GM13976 (cell line): ENCODE results near the gene MYBPC1.
"Not testable (repeated sequence)": the region's sequence is repeated elsewhere in the genome, so short reads cannot be mapped to it uniquely, and the experiment has no call there.

Source experiments
- DNase-seq: peaks from one replicate; pipeline ENCODE4 v3.0.0; 2012; ENCODE audit warnings: low spot score
- in situ Hi-C: fragments of 300-500 bp; cut with MboI; formaldehyde crosslinking; loops from one replicate; pipeline ENCODE4 v1.12.0; 2022; ENCODE audit warnings: low sequenced_read_pairs, mixed read lengths, inconsistent platforms; ENCODE audit not compliant: unreplicated experiment
- TF ChIP-seq, protein P1 (sequence below): IDR thresholded peaks from 2 replicates; pipeline ENCODE4 v1.5.1; 2012; ENCODE audit warnings: borderline replicate concordance, mild to moderate bottlenecking; ENCODE audit not compliant: insufficient read depth; ENCODE audit errors: extremely low read depth, missing control alignments, control extremely low read depth

The MYBPC1 gene

DNA sequence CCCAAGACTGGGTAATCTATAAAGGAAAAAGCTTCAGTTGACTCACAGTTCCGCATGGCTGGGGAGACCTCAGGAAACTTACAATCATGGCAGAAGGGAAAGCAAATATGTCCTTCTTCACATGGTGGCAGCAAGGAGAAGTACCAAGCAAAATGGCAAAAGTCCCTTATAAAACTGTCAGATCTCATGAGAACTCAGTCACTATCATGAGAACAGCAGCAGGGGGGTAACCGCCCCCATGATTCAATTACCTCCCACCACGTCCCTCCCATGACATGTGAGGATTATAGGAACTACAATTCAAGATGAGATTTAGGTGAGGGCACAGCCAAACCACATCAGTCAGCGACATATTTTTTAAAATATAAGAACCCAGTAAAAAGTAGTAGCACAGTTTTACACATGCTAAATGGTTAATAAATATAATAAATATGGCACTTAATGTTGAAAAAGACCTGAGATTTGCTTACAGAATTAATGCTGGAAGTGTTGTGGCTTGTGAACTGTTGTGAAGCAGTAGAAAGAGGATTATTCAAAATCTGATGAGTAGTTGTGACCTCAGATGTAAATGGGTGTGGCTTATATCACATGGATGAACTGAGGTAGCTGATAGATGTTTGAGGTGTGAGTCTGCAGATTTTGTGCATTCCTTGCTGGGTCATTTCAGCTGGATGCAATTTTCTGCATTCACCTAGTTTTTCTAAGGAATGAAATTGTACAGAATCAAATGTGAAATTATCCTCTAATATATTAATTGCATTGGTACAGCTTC is 55.8 kb downstream of the MYBPC1 start:
- no peak for DNase-seq
- in situ Hi-C loops, result no loop called here
- TF ChIP-seq, protein P1, sequence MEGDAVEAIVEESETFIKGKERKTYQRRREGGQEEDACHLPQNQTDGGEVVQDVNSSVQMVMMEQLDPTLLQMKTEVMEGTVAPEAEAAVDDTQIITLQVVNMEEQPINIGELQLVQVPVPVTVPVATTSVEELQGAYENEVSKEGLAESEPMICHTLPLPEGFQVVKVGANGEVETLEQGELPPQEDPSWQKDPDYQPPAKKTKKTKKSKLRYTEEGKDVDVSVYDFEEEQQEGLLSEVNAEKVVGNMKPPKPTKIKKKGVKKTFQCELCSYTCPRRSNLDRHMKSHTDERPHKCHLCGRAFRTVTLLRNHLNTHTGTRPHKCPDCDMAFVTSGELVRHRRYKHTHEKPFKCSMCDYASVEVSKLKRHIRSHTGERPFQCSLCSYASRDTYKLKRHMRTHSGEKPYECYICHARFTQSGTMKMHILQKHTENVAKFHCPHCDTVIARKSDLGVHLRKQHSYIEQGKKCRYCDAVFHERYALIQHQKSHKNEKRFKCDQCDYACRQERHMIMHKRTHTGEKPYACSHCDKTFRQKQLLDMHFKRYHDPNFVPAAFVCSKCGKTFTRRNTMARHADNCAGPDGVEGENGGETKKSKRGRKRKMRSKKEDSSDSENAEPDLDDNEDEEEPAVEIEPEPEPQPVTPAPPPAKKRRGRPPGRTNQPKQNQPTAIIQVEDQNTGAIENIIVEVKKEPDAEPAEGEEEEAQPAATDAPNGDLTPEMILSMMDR, result no peak

DNA sequence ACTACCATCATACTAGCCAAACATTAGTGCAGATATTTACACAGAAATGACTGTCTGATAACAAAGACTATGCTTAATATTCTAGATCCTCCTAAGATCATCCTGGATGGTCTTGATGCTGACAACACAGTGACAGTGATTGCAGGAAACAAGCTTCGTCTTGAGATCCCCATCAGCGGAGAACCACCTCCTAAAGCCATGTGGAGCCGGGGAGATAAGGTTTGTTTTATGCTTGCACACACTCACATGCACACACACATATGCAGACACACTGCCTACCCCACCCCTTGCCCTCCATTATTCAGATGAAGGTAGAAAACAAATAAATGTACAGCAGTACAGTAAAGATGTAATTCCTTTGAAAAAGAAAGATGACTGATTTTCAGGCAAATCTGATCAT is 58.3 kb downstream of the MYBPC1 start:
- TF ChIP-seq, protein P1, result no peak
- in situ Hi-C loops, result no loop called here
- DNase-seq, result no peak

DNA sequence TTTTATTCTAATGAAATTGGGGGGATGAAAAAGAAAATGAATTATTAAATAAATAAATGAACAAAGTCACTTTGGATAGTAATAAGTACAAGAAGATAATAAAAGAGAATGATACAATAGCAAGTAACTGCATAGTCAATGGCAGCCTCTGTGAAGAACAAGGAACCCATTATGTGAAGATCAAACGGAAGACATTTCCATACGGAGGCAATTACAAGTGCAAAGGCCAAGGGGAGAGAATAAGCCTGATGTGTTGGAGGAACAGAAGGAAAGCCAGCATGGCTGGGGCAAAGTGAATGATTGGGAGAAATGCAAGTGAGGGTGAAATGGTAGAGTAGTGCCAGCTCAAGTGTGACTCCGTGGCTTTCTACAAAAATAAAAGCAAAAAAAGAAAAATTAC is 58.7 kb downstream of the MYBPC1 start:
- no peak for DNase-seq
- TF ChIP-seq, protein P1, result no peak
- in situ Hi-C loops, result no loop called here

DNA sequence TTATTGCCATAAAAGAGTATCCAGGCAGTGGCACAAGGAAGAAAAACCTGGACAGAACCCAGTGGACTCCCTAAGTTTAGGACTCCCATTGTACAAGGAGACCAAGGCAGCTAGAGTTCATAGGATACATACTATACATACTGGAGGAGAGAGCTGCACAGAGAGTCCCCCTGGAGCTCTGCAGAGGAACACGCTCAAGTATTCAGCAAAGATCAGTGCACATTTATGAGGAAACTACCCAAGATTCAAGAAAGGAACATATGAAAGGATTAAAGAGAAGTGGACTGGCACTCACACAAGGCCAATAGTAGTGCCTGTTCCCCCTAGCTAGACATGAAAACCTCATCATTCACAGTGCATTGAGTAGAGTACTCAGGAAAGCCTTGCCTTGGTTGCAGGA is 59.7 kb downstream of the MYBPC1 start:
- in situ Hi-C loops, result no loop called here
- TF ChIP-seq, protein P1, result no peak
- no peak for DNase-seq

DNA sequence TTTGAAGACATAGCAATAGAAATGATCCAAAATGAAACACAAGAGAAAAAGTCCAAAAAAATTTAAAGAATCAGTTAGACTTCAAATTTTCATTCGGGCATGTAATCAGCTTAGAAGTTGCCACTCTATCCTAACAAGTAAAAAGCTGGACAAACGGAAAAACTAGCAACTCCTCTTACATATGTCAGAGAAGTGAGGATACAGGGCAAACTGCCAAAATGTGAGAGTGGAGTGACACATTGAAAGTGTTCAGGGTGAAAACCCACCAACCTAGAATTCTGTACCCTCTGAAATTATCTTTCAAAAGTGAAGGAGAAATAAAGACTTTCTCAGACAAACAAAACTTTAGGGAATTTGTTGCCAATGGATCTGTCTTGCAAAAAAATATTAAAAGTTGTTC is 60.6 kb downstream of the MYBPC1 start:
- in situ Hi-C loops, result no loop called here
- TF ChIP-seq, protein P1, result no peak
- no peak for DNase-seq

DNA sequence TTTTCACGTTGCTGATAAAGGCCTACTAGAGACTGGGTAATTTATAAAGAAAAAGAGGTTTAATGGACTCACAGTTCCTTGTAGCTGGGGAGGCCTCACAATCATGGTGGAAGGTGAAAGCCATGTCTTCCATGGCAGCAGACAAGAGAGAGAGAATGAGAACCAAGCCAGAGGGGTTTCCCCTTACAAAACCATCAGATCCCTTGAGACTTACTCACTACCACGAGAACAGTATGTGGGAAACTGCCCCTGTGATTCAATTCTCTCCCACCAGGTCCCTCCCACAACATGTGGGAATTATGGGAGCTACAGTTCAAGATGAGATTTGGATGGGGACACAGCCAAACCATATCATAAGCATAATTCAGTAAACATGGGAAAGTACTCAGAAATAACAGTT is 65.9 kb downstream of the MYBPC1 start:
- DNase-seq, in situ Hi-C loops: not testable (repeated sequence)

DNA sequence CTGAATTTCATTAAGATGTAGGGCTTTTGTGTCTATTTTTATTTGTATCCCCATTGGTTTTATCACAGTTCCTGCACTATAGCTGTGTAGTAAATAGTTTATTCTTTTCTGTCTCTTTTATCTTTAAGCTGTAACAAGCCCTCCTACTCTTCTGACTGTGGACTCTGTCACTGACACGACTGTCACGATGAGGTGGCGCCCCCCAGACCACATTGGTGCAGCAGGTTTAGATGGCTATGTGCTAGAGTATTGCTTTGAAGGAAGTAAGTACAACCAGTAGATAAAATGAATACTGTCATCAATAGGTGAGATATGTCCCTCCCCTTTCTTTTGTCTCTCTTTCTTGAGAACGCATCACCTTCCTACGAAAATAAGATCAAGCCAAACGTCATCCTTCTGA is 68.5 kb downstream of the MYBPC1 start:
- TF ChIP-seq, protein P1, result no peak
- DNase-seq, result no peak
- in situ Hi-C loops, result no loop called here
